A673 (cell line): ENCODE data around the gene PIK3CD.

ENCODE experiments used
- EZH2 ChIP-seq: fragments of 200-600 bp; sonication (generic); IDR thresholded peaks from 2 replicates; pipeline ENCODE4 v1.6.1; 2017; ENCODE audit warnings: borderline replicate concordance, low read depth, mild to moderate bottlenecking, mixed read lengths, antibody characterized with exemption, low read length; ENCODE audit not compliant: poor library complexity, severe bottlenecking
- TF ChIP-seq, protein P1 (sequence below): fragments of 300-800, 200-600 bp; sonication (generic); conservative IDR thresholded peaks from 2 replicates; pipeline ENCODE4 v1.5.1; 2017; ENCODE audit warnings: low read depth, mild to moderate bottlenecking, antibody characterized with exemption, low read length, moderate library complexity, mixed read lengths

GRCh38 chr1:9675393-9675792 lies 23.9 kb downstream of the PIK3CD start:
- TF ChIP-seq, protein P1, sequence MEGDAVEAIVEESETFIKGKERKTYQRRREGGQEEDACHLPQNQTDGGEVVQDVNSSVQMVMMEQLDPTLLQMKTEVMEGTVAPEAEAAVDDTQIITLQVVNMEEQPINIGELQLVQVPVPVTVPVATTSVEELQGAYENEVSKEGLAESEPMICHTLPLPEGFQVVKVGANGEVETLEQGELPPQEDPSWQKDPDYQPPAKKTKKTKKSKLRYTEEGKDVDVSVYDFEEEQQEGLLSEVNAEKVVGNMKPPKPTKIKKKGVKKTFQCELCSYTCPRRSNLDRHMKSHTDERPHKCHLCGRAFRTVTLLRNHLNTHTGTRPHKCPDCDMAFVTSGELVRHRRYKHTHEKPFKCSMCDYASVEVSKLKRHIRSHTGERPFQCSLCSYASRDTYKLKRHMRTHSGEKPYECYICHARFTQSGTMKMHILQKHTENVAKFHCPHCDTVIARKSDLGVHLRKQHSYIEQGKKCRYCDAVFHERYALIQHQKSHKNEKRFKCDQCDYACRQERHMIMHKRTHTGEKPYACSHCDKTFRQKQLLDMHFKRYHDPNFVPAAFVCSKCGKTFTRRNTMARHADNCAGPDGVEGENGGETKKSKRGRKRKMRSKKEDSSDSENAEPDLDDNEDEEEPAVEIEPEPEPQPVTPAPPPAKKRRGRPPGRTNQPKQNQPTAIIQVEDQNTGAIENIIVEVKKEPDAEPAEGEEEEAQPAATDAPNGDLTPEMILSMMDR: no peak
- no peak for TF ChIP-seq EZH2
